GM19455 (cell line): ENCODE results near the gene PLEKHH1.
"Not testable (repeated sequence)": the region's sequence is repeated elsewhere in the genome, so short reads cannot be mapped to it uniquely, and the experiment has no call there.

Source experiments
- ATAC-seq: cut with Tn5 transposase; IDR thresholded peaks from one replicate; pipeline ENCODE4 v1.9.1; 2021; ENCODE audit not compliant: unreplicated experiment

Gene PLEKHH1

GRCh38 chr14:67529947-67530935 is 2.8 kb upstream of the PLEKHH1 start:
- no peak for ATAC-seq

DNA sequence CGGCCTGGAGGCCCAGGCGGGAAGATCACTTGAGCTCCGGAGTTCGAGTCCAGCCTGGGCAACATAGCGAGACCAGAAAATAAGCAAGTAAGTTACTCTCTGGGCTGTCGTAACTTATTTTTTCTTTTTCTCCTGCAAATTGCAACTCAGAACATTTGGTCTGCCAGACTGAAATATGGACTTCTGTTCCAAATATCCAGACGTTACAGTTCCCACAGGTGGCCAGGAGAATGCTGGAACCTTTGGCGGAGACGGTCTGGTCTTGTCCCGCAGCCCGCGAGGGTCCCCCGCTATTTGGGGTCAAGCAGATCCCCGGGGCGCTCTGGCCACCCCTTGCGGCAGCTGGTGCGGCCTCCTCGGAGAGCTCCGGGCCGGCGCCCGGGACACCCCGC is 488 bp upstream of the PLEKHH1 start:
- no peak for ATAC-seq

- no peak for ATAC-seq
These were observed 630 bp downstream of the PLEKHH1 start for GRCh38 chr14:67533754-67534085.

GRCh38 chr14:67536087-67536486 is 3.0 kb downstream of the PLEKHH1 start:
- no peak for ATAC-seq

- no peak for ATAC-seq
These were observed 4.6 kb downstream of the PLEKHH1 start for GRCh38 chr14:67537736-67538135.

DNA sequence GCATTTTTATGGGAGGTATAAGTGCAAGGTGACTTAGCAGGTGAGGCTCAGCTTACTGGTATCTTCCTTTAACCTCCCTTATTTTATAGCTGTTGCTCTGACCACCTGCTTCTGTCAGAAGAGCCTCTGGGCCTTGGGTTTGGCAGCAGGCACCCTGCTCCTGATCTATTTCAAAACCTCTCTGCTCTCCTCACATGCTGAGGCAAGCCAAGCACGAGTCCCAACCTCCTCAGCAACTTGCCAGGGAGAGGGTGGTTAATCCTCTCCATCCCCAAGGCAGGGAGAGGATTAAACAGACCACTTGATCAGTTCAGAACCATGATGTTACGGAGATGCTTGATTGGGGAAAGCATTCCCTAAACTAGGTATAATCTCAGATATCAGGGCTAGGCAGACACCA is 5.4 kb downstream of the PLEKHH1 start:
- ATAC-seq: no peak

DNA sequence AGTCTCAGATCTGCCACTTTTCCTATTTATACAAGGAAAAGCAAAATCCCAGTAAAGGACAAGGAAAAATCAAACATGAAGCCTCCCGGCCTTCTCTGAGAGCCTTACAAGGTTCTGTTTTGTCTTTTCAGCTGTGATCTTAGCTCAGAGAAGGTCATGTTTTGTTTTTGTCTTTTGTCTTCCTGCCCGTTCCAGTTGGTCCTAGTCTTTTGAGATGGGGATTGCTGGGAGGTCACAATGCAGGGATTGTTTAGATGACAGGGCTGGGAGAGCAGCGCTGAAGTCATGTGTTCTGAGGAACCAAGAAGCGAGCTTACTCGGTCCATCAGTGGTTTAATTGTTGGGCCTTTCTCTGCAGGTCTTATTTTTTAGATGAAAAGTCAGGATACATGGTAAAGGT is 6.0 kb downstream of the PLEKHH1 start:
- ATAC-seq: no peak

DNA sequence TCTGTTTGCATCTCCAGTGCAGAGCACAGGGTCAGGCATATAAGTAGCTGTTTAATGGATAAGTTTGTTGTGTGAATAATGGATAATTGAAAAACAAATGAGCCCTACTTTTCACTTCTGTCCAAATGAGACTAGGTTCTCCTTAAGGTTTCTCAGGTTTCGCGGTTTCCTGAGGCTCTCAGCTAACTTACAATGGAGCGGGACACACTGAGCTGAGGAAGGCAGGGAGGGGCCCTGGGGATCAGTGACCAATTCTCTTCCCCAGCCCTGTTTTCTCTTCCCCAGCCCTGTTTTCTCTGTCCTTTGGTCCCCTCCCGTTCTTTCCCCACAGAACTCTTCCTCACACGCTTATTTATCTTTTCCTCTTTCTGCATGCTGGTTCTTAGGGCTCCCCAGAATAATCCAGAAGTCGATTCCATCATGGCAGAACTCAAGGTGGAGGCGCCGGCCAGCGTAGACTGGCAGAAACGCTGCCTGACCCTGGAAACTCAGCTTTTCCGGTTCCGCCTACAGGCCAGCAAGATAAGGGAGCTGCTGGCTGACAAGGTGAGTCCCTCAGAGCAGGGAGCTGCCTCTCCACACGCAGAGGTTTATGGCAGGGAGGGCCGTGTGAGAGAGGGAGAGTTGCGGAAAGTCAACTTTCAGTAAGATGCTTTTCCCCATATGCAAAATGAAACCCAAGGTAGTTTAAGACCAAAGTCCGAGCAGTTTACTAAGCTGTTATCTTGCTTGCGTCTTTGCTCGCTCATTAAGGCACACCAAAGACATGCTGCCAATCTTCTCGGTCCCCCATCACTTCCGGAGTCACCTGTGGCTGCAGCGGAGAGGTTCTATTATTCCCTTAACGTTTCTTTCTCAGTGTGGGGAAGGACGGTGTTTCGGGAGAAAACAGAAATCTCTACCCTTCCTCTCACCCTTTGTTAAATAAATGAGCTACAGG is 8.6 kb downstream of the PLEKHH1 start:
- ATAC-seq: no peak

- ATAC-seq: not testable (repeated sequence)
These were observed 9.5 kb downstream of the PLEKHH1 start for GRCh38 chr14:67542620-67543019.

DNA sequence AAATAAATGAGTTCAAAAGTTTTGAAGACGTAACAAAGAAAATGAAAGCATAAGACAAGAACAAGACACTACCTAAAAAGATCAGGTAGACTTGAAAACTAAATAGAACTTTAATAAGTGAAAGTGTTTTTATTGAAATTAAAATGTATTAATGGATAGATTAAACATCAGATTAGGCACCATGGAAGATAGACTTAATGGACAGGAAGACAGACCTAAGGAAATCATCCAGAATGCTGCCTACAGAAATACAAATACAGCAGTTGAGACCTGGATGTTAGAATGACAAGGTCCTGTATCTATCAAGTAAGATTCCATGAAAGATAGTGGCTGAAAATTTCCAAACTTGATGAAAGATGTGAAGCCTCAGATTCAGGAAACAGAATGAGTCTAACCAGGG is 11.5 kb downstream of the PLEKHH1 start:
- no peak for ATAC-seq

DNA sequence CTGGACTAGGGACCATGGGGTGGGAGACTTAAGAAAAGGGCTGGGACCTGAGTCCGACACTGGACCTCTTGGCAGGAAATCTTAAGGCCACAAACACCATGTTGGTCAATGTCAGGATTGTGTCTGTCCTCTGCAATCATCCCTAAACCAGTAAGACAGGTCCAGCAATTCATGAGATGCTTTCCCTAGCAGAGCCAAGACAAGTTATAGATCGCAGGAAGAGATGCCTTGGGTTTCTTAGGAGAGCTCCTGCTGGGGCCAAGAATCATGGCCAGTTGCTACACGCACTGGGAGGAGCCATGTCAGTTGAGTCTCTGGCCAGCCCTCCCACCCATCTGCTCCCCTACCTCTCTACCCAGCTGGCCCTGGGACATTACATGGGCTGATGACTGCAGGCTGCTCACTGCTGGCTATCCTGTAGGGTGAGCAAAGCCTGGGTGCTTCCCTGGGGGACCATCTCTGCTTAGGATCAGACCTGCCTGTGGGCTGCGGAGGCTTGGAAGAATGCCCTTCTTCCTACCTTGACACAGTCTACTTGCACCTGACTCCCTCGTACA is 14.2 kb downstream of the PLEKHH1 start:
- no peak for ATAC-seq

DNA sequence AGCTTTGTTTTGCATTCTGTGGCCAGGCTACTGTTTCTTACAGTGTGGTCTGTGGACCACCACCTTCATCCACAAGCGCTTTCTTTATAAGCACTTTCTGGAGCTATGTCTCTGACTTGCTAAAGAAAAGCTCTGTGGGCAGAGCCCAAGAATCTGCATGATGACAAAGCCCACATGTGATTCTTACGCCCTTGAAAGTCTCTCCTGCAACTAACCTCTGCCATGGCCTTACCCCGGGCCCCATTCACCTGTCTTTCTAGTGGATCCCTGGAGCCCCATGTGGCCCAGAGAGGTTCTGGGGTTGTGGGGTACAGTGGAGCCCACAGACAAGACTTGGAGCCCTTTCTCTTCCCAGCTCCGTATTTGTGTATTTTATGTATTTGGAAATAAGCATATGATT is 16.6 kb downstream of the PLEKHH1 start:
- ATAC-seq: no peak

DNA sequence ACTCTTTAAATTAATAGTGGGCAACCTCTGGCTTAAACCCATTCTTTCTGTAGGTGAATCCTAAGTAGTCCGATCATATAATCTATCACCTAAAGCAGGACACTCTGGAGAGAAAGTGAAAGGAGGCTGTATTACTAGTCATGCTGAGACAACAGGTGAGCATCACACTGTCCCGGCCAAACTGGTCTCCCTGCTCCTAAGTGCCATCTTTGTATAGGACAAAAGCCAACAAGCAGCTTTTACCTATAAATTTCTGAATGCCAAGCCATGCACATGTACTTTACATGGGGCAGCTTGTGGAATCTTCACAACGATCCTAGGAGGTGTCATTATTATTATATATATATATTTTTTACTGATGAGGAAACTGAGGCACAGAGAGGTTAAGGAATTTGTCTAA is 18.0 kb downstream of the PLEKHH1 start:
- no peak for ATAC-seq

DNA sequence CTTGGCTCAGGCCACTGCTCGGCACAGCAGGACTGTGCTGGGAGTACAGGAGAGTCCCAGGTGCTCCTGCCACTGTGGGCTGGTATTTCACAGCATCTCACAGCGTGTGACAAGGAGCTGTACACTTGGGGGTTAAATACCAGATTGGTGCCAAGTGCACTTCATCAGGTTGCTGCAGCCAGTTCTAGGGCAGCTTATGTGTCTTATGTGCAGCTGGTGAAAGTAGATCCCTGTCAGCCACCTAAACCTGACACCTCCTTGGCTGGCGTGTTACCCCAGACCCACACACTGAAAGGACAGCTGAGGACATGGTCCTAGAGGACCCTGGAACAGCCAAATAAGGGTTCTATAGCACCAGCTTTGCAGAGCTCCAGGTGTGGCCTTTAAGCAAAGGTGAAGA is 18.9 kb downstream of the PLEKHH1 start:
- no peak for ATAC-seq

DNA sequence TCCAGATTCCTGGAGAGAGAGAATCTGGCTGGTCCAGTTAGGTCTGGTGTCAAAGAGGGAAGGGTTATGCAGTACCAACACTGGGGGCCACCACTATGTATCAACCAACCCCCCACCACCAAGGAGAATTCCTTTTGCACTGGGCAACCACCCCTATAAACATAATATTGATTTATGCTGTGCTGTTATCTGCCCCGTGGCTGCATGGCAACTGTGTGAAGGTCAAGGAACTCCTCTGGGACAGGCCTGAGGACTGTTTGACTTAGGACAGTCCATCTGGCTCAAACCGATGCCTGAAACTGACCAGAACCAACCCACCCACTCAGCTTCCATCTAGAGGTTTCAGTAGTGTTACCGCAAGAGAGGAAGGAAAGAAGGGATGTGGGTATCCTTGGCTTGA is 20.5 kb downstream of the PLEKHH1 start:
- no peak for ATAC-seq

GRCh38 chr14:67554341-67554740 is 21.3 kb downstream of the PLEKHH1 start:
- no peak for ATAC-seq

GRCh38 chr14:67555518-67556090 is 22.5 kb downstream of the PLEKHH1 start:
- no peak for ATAC-seq

DNA sequence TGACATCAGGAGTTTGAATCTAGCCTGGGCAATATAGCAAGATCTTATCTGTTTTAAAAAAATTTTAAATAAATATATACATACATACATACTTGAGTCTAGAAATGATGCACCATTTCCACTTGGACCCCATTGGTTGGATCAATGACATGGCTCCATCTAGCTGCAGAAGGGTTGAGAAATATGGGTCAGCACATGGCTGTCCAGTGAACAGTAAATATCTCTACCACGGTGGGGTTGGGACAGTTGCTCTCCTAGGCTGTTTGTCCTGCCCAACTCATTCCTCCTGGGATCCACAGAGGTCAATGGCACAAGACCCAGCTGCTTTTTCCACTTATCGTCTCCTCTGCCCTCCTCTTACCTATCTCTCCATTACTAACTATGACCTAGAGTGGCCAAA is 23.6 kb downstream of the PLEKHH1 start:
- no peak for ATAC-seq

- ATAC-seq: no peak
These were observed 24.0 kb downstream of the PLEKHH1 start for GRCh38 chr14:67557118-67557517.

DNA sequence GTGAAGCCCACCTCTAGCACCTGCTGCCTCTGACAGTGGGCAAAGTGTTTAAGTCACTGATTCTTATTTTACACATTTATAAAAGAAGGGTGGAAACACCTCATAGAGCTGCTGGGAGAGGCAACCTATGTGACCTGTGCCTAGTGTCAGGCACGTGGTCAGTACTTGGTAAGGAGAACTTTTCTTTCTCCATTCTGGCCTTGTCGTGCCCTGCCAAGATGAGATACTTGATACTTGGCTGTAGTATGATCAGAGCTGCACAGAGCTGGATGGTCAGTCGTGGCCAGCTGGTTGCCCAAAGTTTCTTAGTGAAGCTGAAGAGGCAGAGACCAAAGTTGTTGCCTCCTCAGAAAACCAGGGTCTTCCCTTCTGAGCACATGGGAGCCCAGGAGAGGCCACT is 24.6 kb downstream of the PLEKHH1 start:
- no peak for ATAC-seq

- no peak for ATAC-seq
These were observed 26.5 kb downstream of the PLEKHH1 start for GRCh38 chr14:67559639-67560038.
